ENCODE measurements around the gene RNPEPL1.

DNA sequence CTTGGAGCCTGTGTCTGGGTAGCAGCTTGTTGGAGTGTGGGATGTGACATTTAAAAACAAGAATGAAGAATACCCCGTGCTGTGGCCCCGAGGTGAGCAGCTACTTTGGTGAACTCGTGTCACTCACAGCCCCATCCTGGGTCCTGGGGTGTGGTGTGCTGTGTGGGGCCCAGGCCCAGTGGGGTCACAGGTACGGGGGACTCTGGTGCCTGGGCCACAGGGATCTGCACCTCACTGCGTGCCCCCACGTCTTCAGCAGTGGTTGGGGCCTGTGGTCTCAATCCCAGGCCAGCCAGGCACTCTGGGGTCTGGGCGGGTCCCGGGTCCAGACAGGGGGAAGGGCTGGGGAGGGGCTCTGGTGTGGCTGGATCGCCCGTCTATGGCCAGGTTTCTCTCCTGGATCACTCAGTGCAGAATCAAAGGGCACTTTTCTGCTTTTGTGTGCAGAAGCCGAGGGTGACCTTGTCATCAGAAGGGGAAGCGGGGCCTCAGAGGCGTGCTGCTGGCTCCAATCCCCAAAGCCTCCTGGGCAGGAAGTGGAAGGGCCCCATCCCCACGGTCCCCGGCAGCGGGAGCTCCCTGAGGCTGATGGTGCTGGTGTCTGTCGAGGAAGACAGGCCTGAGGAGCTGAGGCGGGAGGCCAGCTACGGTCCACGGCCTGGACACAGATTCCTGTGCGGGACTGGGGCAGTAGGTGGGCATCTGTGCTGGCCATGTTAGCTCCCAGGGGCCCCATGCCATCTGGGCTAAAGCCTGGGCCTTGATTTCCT lies 58.4 kb downstream of the RNPEPL1 start:
- TF ChIP-seq, protein P1, sequence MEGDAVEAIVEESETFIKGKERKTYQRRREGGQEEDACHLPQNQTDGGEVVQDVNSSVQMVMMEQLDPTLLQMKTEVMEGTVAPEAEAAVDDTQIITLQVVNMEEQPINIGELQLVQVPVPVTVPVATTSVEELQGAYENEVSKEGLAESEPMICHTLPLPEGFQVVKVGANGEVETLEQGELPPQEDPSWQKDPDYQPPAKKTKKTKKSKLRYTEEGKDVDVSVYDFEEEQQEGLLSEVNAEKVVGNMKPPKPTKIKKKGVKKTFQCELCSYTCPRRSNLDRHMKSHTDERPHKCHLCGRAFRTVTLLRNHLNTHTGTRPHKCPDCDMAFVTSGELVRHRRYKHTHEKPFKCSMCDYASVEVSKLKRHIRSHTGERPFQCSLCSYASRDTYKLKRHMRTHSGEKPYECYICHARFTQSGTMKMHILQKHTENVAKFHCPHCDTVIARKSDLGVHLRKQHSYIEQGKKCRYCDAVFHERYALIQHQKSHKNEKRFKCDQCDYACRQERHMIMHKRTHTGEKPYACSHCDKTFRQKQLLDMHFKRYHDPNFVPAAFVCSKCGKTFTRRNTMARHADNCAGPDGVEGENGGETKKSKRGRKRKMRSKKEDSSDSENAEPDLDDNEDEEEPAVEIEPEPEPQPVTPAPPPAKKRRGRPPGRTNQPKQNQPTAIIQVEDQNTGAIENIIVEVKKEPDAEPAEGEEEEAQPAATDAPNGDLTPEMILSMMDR (IDR thresholded peaks at IDR 0.05; ENCODE audit: insufficient read depth, low read length, poor library complexity, severe bottlenecking): no peak
- TF ChIP-seq EZH2phosphoT487 (conservative IDR thresholded peaks at IDR 0.05; ENCODE audit: low read length): no peak
